ENCODE measurements around the gene PCDHGA5. TPM values are rescaled to one million over a fixed set of nuclear protein-coding genes. Genes with fewer than 3 reads are reported as not detected.

PCDHGA5 gene
- total and polyA plus RNA-seq, 2 donors (not counting 1 experiment from before 2014, with no cell fraction given) = 1.4 to 2.6 TPM

GRCh38 chr5:141349917-141350619, 13.9 kb upstream of the PCDHGA5 start, which contains the start of gene PCDHGB1:
Gene PCDHGB1 (plus strand): TSS chr5:141350099. CDS start chr5:141350261, 162 bp downstream.
- TF ChIP-seq EZH2 (IDR thresholded peaks at IDR 0.05; ENCODE audit: low read length, missing control alignments) = no peak
- TF ChIP-seq CTCF (conservative IDR thresholded peaks at IDR 0.05 in 1 of 2, IDR thresholded peaks at IDR 0.05 in 1 of 2; ENCODE audit: low read depth in 1 of 2, low read length in 2 of 2) = peak; percentile 53 to 60
- Histone ChIP-seq H3K79me2 (ENCODE audit: control insufficient read depth, insufficient read depth, low read length) (no peaks in the 10 kb centered on the region), H3K27me3 (ENCODE audit: control insufficient read depth, insufficient read depth, low read length) (peaks cover 13% of the 10 kb centered on the region), H2AFZ (ENCODE audit: low read length) (peak within 1 kb of the TSS; percentile 22), H4K20me1 (ENCODE audit: control insufficient read depth, extremely low read depth, insufficient read depth, low read length) (no peaks in the 10 kb centered on the region), H3K27ac (ENCODE audit: insufficient read depth, low read length) (no peak within 1 kb of the TSS), H3K4me3 (replicated peaks in 1 of 4; ENCODE audit: control extremely low read depth in 1 of 4, insufficient read depth in 1 of 4, low read depth in 3 of 4, low read length in 4 of 4) (peak within 1 kb of the TSS; percentile 21 to 50 (median 38)), H3K4me2 (ENCODE audit: extremely low read depth, insufficient read depth, low read length) (peak within 1 kb of the TSS; percentile 45), H3K9me3 (ENCODE audit: control insufficient read depth, insufficient read depth, low read depth, low read length) (no peaks in the 10 kb centered on the region), H3K4me1 (ENCODE audit: control insufficient read depth, extremely low read depth, insufficient read depth, low read length) (no peaks in the 10 kb centered on the region), H3K36me3 (ENCODE audit: control insufficient read depth, insufficient read depth, low read length) (no peaks in the 10 kb centered on the region), H3K9ac (ENCODE audit: insufficient read depth, low read length) (no peak within 1 kb of the TSS)
- DNase-seq (ENCODE audit: low read depth in 2 of 2) = peak; percentile 60 to 64

- Histone ChIP-seq H3K27ac (ENCODE audit: insufficient read depth, low read length) (no peak overlapping the region), H3K9ac (ENCODE audit: insufficient read depth, low read length) (no peak overlapping the region), H2AFZ (ENCODE audit: low read length) (no peak overlapping the region), H4K20me1 (ENCODE audit: control insufficient read depth, extremely low read depth, insufficient read depth, low read length) (no peaks in the 10 kb centered on the region), H3K4me1 (ENCODE audit: control insufficient read depth, extremely low read depth, insufficient read depth, low read length) (no peaks in the 10 kb centered on the region), H3K79me2 (ENCODE audit: control insufficient read depth, insufficient read depth, low read length) (no peaks in the 10 kb centered on the region), H3K36me3 (ENCODE audit: control insufficient read depth, insufficient read depth, low read length) (no peaks in the 10 kb centered on the region), H3K27me3 (ENCODE audit: control insufficient read depth, insufficient read depth, low read length) (peaks cover 10% of the 10 kb centered on the region), H3K4me3 (replicated peaks in 1 of 4; ENCODE audit: control extremely low read depth in 1 of 4, insufficient read depth in 1 of 4, low read depth in 3 of 4, low read length in 4 of 4) (no peak overlapping the region), H3K9me3 (ENCODE audit: control insufficient read depth, insufficient read depth, low read depth, low read length) (no peaks in the 10 kb centered on the region), H3K4me2 (ENCODE audit: extremely low read depth, insufficient read depth, low read length) (no peak overlapping the region)
- no peak for DNase-seq (ENCODE audit: low read depth in 2 of 2)
- TF ChIP-seq EZH2 (IDR thresholded peaks at IDR 0.05; ENCODE audit: low read length, missing control alignments) (no peak), CTCF (conservative IDR thresholded peaks at IDR 0.05 in 1 of 2, IDR thresholded peaks at IDR 0.05 in 1 of 2; ENCODE audit: low read depth in 1 of 2, low read length in 2 of 2) (no peak)
Observed at GRCh38 chr5:141351591-141351990, 12.4 kb upstream of the PCDHGA5 start.

- Histone ChIP-seq H3K4me2 (ENCODE audit: extremely low read depth, insufficient read depth, low read length) (peak within 1 kb of the TSS; percentile 25), H3K27ac (ENCODE audit: insufficient read depth, low read length) (no peak within 1 kb of the TSS), H3K36me3 (ENCODE audit: control insufficient read depth, insufficient read depth, low read length) (no peaks in the 10 kb centered on the region), H3K79me2 (ENCODE audit: control insufficient read depth, insufficient read depth, low read length) (no peaks in the 10 kb centered on the region), H2AFZ (ENCODE audit: low read length) (no peak within 1 kb of the TSS), H3K9me3 (ENCODE audit: control insufficient read depth, insufficient read depth, low read depth, low read length) (no peaks in the 10 kb centered on the region), H4K20me1 (ENCODE audit: control insufficient read depth, extremely low read depth, insufficient read depth, low read length) (no peaks in the 10 kb centered on the region), H3K4me3 (replicated peaks in 1 of 4; ENCODE audit: control extremely low read depth in 1 of 4, insufficient read depth in 1 of 4, low read depth in 3 of 4, low read length in 4 of 4) (peak within 1 kb of the TSS; percentile 23 to 51 (median 42)), H3K9ac (ENCODE audit: insufficient read depth, low read length) (no peak within 1 kb of the TSS), H3K27me3 (ENCODE audit: control insufficient read depth, insufficient read depth, low read length) (peaks cover 10% of the 10 kb centered on the region), H3K4me1 (ENCODE audit: control insufficient read depth, extremely low read depth, insufficient read depth, low read length) (no peaks in the 10 kb centered on the region)
- no peak for TF ChIP-seq EZH2 (IDR thresholded peaks at IDR 0.05; ENCODE audit: low read length, missing control alignments)
- TF ChIP-seq CTCF (conservative IDR thresholded peaks at IDR 0.05 in 1 of 2, IDR thresholded peaks at IDR 0.05 in 1 of 2; ENCODE audit: low read depth in 1 of 2, low read length in 2 of 2) = peak; percentile 36 to 50
- peak in 1 of 2 donors; percentile 37 for DNase-seq (ENCODE audit: low read depth in 2 of 2)
Observed at GRCh38 chr5:141354900-141355469, 9.0 kb upstream of the PCDHGA5 start, which contains the start of gene PCDHGA4. Gene PCDHGA4 (plus strand): TSS chr5:141355021. CDS start chr5:141355108, 87 bp downstream.
